NK-92 treated with Interleukin-12 subunit alpha and Interleukin-12 subunit beta, amount 100 ng/mL, for 24 hours (cell line): Measurements from ENCODE around the gene UBE2J2.

Experiments
- DNase-seq: peaks from one replicate; lab custom pipeline; 2025; lab: John Stamatoyannopoulos, UW

UBE2J2 gene

GRCh38 chr1:1226566-1227362 lies 46.9 kb downstream of the UBE2J2 start:
- no peak for DNase-seq

DNA sequence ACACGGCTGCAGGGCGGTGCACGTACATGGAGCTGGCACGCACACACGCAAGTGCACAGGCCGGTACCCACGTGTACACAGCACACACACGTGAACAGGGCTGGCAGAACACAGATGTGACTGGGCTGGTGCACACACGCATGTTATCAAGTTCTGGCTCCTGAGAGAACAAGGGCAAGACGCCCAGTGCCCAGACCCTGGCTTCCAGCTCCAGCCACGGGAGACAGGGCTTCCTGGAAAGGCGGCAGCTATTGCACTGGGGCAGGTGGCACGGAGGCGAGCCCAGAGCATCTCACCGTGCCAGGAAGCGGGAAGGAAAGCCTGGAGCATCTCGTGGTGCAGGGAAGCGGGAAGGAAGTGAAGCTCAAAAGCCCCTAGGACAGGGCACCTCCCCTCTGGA lies 47.7 kb downstream of the UBE2J2 start:
- no peak for DNase-seq

GRCh38 chr1:1225238-1225845 lies 48.3 kb downstream of the UBE2J2 start:
- no peak for DNase-seq

GRCh38 chr1:1223891-1224290 lies 49.8 kb downstream of the UBE2J2 start:
- DNase-seq, result no peak

DNA sequence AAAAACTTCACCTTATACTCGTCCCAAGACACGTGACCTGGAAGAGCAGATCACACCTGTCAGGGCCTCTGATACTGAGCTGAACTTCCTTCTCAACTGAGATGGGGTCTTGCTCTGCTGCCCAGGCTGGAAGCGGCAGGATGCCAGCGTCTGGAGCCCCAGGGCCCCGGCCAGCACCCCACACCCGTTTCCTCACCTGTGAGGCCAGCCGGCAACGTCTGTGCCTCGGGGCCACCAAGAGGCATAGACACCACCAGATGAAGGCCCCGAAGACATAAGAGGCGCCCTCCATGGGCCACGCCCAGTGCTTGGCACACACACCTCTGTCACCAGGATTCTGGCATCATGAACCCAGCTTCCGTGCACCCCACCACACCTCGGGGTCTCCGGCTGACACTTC lies 50.3 kb downstream of the UBE2J2 start:
- DNase-seq, result no peak

DNA sequence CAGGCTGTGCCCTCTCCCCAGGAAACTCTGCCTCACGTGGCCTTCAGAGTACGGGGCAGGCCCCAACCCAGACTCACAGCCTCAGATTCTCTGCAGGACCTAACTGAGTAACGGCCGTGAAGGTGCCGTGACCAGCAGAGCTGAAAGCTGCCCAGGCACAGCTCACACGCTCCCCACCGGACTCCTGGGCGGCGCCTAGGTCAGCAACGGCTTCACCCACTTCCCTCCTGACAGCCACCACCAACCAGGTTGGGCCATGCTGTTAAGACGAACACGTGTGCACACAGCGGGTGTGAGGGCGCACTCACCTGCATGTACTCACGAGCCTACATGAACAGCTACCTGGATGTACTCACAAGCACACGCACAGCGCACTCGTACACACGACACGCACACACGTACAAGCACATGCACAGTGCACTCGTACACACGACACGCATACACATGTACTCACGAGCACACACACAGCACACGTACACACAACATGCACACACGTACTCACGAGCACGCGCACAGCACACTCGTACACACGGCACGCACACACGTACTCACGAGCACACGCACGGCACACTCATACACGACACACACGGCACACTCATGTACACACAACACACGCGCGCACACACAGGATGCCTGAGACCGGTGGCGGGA lies 51.0 kb downstream of the UBE2J2 start:
- DNase-seq, result no peak

DNA sequence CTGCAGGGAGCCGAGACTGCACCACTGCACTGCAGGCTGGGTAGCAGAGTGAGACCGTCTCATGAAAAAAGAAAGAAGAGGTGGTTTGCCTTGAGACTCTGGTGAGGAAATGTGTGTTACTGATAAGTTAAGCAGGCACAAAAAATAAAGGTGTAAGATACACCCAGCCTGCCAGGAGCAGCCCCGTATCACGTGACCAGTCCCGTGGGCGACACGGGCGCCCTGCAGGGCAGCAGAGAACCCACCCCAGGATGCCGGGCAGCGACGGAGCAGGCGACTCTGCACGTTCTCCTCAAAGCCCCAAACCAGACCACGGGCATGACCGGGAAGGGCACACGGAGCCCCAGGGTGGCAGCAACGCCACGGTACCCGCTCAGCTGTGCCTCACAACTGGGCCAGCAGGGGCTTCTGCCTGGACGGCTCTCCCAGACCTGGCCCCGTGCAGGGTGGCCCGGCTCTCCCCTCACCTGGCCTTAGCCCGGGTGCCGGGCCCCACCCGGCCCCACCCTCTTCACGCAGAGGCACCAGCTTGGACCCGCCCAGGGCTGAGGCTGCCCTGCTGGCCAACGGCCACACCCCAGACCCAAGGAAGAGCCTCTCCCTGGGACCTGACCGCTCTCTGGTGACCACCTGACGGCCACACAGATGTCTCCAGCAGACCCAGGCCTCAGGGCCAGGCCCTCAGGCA lies 51.6 kb downstream of the UBE2J2 start:
- no peak for DNase-seq

GRCh38 chr1:1220197-1220596 lies 53.5 kb downstream of the UBE2J2 start:
- no peak for DNase-seq

- DNase-seq, result no peak
Measured at GRCh38 chr1:1219341-1219740, 54.3 kb downstream of the UBE2J2 start.

GRCh38 chr1:1218524-1219200 lies 55.0 kb downstream of the UBE2J2 start:
- no peak for DNase-seq

- no peak for DNase-seq
Measured at GRCh38 chr1:1217621-1218523, 55.8 kb downstream of the UBE2J2 start.

DNA sequence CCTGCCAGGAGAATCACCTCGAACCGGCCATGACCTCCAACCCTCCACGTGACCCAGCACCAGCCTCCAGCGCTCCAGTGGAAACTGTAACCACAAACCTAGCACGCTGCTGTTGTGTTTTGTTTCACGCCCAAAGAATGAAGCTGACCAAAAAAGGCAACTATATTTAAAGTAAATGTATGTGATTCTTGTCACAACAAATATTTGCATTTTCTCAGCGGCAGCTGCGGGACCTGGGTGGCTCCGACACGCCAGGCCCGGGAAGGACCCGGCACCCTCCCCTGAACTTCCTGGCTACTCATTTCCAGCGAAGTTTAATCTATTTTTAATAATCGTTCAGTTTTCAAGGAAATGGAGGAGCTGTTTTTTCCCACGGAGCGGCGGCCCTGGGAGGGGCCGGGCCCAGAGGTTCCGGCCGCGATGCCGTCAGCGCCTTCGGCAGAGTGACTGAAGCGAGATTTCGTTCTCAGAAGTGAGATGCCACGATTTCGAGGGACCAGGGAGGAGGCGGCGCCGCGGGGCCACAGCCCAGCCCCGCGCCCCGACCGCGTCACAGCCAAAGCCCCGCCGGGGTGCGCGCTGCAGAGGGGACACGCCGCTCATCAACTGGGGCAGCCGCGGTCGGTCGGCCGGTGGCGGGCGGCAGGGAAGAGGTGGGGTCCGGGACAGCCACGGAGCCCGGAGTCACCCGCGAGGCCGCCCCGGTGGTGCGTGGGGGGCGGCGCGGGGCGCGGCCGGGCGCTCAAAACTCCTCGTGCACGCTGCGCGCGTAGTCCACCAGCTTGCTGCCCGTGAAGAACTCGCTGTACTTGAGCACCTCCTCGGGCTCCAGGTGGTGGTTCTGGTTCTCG lies 56.7 kb downstream of the UBE2J2 start:
- no peak for DNase-seq

- DNase-seq, result no peak
Measured at GRCh38 chr1:1215881-1216605, 57.6 kb downstream of the UBE2J2 start.

GRCh38 chr1:1215080-1215676 lies 58.5 kb downstream of the UBE2J2 start:
- DNase-seq, result no peak

DNA sequence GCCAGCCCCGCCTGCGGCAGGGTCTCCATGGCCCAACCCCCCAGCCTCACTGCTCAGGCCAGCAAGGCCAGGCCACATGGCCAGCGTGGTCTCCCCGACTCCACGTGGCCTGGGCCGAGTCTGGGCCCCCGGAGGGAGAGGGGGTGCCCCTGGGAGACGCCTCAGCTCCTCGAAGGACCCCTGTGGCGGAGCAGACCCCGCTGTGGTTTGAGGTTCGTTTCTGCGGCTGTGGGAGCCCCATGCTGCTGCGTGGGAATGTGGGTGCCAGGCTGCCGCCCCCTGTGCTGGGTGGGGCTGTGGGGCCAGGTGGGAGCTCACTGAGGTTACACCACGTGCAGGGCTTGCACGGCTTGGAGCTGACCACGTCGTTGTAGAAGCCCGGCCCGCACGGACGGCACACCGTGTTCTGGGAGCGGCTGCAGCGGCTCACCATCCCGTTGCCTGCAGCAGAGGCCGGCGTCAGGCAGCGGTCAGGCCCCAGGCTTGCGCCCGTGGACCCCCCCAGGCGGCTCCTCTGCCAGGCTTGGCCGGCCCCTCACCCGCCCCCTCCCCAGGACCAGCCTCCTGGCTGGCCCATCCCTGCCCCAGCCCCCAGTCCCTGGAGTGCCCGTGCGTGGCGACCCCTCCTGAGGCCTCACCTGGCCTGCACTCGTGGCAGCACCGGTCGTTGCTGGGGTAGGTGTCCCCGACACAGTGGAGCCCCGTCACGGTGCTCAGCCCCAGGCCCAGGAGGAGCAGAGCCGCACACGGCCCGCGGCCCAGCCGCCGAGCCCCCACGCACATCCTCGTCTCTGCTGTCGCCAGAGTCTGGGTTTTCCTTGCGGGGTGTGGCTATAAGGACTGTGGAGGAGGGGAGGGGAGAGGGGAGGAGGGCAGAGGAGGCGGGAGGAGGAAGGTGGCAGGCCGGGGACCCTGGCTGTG lies 60.0 kb downstream of the UBE2J2 start, which contains the start of gene TNFRSF4:
Gene TNFRSF4 (minus strand): TSS at position 809 of the 921 bp plus-strand sequence. CDS start 26 bp downstream, at position 783.
- DNase-seq, result no peak

GRCh38 chr1:1212780-1213344 lies 60.8 kb downstream of the UBE2J2 start:
- peak; percentile 56 for DNase-seq
